Bronchial epithelial cell (primary cell): ENCODE data around the gene ZNF888. TPM values are rescaled to one million over a fixed set of nuclear protein-coding genes. Genes with fewer than 3 reads are reported as not detected.
"Not testable (repeated sequence)": the region's sequence is repeated elsewhere in the genome, so short reads cannot be mapped to it uniquely, and the experiment has no call there.

Experiments used
- DNase-seq: peaks from one replicate; pipeline ENCODE4 v3.0.0-alpha.2; 2010; ENCODE audit warnings: low read depth
- FAIRE-seq: peaks from 2 replicates; lab custom pipeline; 2011; peaks lifted over from hg19 to GRCh38; lab: Jason Lieb, UNC
- H3K27me3 ChIP-seq: 2 replicates; pipeline ENCODE4 v1.5.1; 2011; ENCODE audit warnings: low read length; ENCODE audit not compliant: control insufficient read depth, insufficient read depth
- H3K36me3 ChIP-seq: 2 replicates; pipeline ENCODE4 v1.5.1; 2011; ENCODE audit warnings: low read length; ENCODE audit not compliant: control insufficient read depth, insufficient read depth
- H3K4me3 ChIP-seq: 2 replicates; pipeline ENCODE4 v1.5.1; 2011; ENCODE audit warnings: mild to moderate bottlenecking, low read depth, low read length, control low read depth
- CTCF ChIP-seq: IDR thresholded peaks from 2 replicates; pipeline ENCODE4 v1.5.1; 2011; ENCODE audit warnings: mild to moderate bottlenecking, moderate library complexity, low read length, control low read depth, inconsistent platforms; ENCODE audit not compliant: insufficient read depth, severe bottlenecking
- total RNA-seq: library from RNA; depleted of rRNA; stranded (reverse); fragments of >200 nt; gene quantifications from 2 replicates; pipeline ENCODE4 v1.2.1, GENCODE V29; 2014

ZNF888 gene
- total RNA-seq, 1 donor from 2014 or later: 9.7 TPM

GRCh38 chr19:52936151-52936953 is 13.1 kb upstream of the ZNF888 start:
- Histone ChIP-seq H3K36me3 (peaks cover 4% of the 10 kb centered on the region), H3K27me3 (no peaks in the 10 kb centered on the region), H3K4me3 (no peak overlapping the region)
- FAIRE-seq (no peak), DNase-seq (no peak)
- no peak for TF ChIP-seq CTCF

GRCh38 chr19:52935434-52935833 is 12.2 kb upstream of the ZNF888 start:
- TF ChIP-seq CTCF: no peak
- no peak for FAIRE-seq
- Histone ChIP-seq H3K27me3 (no peaks in the 10 kb centered on the region), H3K36me3 (peaks cover 4% of the 10 kb centered on the region), H3K4me3 (no peak overlapping the region)
- peak; percentile 39 for DNase-seq

- H3K27me3 ChIP-seq, H3K4me3 ChIP-seq, H3K36me3 ChIP-seq, FAIRE-seq: not testable (repeated sequence)
- peak; percentile 69 for DNase-seq
These were observed 1.4 kb upstream of the ZNF888 start for GRCh38 chr19:52924641-52925040.

GRCh38 chr19:52923778-52924593 is 758 bp upstream of the ZNF888 start:
- FAIRE-seq (no peak), DNase-seq (peak; percentile 45)
- Histone ChIP-seq H3K36me3 (peaks cover 5% of the 10 kb centered on the region), H3K27me3 (no peaks in the 10 kb centered on the region), H3K4me3 (peak overlapping the region; percentile 45)
- no peak for TF ChIP-seq CTCF

- TF ChIP-seq CTCF: no peak
- DNase-seq: no peak
- Histone ChIP-seq H3K36me3 (peaks cover 19% of the 10 kb centered on the region), H3K27me3 (no peaks in the 10 kb centered on the region), H3K4me3 (no peak overlapping the region)
- peak; percentile 43 for FAIRE-seq
These were observed 5.7 kb downstream of the ZNF888 start for GRCh38 chr19:52917531-52917930.

- H3K36me3 ChIP-seq: peaks cover 12% of the 10 kb centered on the region
- DNase-seq (no peak), FAIRE-seq (no peak)
- no peak for TF ChIP-seq CTCF
- no peaks in the 10 kb centered on the region for H3K27me3 ChIP-seq
- no peak overlapping the region for H3K4me3 ChIP-seq
These were observed 12.6 kb downstream of the ZNF888 start for GRCh38 chr19:52910648-52911047.

- not testable (repeated sequence) for H3K36me3 ChIP-seq, DNase-seq, H3K4me3 ChIP-seq, FAIRE-seq, H3K27me3 ChIP-seq
These were observed 19.0 kb downstream of the ZNF888 start for GRCh38 chr19:52904052-52904780.
